HG02840 (cell line): ENCODE measurements around the gene KLK7.
"Not testable (repeated sequence)": the region's sequence is repeated elsewhere in the genome, so short reads cannot be mapped to it uniquely, and the experiment has no call there.

Experiments used
- ATAC-seq: cut with Tn5 transposase; IDR thresholded peaks from one replicate; pipeline ENCODE4 v1.9.1; 2021; ENCODE audit warnings: mild to moderate bottlenecking, moderate library complexity, moderate number of reproducible peaks; ENCODE audit not compliant: unreplicated experiment, low FRiP score

KLK7 gene

DNA sequence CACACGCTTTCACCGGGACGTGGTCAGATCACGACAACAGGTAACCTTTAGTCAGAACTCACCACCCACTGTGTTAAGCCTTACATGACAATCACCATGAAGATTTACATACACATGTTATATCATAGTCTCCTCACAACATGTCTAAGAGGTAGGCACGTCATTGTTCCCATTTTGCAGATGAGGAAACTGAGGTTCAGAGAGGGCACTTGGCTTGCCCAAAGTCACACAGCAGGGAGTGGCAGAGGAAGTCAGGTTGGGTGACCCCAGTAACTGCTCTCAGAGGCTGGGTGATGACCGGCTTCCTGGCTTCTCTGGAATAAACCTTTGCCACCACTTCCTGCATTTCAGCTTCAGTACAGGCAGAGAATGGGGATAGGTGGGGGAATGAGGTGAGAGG, 30.5 kb upstream of the KLK7 start:
- no peak for ATAC-seq

DNA sequence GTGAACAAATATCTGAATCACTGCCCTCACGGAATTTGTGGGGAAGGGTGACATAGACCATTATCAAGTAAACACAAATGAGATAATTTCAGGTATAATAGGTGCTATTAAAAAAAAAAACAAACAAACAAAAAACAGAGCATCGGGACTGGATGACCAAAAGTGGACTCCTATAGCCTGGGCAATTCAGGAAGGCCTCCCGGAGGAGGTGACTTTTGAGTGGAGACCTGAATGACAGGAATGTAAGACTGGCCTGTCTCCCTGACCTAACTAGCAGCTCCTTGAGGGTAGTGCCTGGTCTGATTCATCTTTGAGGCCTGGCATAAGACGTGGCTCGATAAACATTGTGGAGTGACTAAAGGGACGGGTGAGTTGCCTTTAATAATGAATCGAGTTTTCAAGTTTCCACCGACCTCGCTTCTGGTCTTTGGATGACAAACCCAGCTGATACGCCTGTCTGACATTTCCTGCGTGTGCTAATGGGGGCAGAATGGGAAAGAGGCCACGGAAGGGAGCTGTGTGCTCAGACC, 29.0 kb upstream of the KLK7 start:
- no peak for ATAC-seq

DNA sequence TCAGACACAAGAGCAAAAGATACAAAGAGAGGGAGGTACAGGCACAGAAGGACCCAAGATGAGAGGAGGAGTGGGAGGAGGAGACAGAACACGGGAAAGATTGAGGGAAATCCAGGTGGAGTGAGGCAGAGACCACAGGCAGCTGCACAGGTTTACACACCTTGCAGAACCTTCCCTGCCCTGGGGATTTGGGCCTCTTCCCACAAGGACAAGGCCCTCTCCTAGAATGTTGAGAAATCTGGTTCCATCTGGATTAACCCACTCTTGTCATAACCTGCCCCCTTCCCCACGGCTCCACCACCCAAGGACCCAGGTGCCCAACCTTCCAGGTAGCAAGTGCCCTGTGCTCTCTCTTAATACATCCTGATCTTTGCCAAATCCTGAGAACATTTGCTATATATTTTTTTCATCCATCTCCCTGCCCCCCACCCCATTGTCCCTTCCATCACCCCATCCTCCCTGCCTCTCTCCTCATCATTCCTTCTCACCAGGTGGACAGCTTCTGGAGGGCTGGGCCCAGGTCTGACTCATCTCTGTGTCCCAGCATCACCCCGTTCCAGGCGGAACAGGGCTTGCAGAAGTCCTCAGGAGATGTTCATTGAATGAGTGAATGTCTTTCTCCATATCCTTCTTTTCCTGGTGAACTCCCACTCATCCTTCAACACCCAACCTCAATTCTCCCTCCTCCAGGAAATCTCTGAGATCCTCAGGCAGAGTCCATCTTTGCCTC, 26.5 kb upstream of the KLK7 start:
- ATAC-seq: no peak

DNA sequence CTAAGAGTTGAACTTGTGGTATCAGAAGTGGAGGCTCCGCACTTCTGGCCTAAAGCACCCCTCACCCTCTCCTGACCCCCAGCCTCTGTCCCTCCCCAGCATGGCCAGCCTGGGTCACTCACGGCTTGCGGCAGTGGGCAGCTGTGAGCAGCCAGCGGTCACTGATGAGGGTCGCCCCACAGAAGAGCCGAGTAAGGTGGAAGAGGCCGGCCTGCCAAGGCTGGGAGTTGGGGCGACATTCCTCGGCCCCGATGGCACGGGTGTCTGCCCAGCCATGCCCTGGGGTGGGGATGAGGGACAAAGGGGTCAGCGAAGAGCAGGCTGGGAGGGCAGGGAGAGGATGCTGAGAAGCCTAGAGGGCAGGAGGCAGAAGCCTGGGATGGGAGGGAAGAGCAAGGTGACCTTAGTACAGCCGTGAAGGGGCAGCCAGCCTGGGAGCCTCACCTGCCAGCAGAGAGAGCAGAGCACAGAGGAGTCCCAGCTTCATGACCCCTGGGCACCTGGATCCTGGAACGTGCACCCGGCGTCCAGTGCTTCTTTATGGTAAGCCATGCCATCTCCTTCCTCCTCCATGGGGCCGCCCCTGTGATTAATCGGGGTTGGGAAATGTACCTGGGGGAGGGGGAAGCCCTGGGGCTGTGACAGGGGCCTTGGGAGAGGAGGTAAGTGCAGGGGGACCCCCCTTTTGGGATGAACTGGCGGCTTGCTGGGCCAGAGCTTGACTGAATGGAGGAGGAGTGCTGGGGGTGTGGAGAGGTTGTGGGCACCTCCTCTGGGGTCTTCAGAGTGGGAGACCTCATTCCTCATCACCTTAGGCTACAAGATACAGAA, 25.6 kb upstream of the KLK7 start:
- ATAC-seq: no peak

DNA sequence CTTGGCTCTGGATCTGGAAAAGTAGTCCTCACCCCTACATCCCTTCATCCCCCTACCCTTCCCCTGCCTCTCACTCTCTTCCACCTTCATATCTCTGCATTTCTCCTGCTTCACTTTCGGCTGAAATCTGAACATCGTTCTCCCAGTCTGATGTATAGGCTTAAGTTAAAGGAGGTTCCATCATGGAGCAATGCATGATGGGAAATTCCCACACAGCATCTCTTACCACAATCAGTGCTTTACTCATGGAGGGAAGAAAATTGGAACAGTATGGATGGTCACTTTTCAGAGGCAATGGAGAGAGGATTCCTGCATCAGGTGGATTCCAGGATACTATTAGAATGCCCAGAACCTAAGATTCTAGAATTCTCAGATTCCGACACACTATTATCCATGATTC, 23.8 kb upstream of the KLK7 start:
- no peak for ATAC-seq

DNA sequence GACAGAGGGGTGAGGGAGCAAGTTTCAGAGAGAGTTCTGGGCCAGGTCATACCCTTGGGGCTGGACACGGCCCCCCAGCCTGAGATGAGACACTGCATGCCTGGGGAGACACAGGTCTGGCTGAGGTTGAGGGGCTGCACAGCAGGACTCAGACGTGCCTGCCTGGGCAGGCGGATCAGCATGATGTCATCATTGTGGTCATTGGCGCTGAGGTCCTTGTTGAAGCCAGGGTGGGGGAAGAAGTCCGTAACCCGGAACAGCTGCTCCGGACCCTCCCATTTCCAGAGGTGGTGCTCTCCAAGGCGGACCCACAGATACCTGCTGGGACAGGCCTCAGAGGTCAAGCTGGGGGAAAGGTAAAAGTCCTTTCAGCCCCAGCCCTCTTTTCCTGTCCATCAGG, 22.7 kb upstream of the KLK7 start:
- ATAC-seq: no peak

DNA sequence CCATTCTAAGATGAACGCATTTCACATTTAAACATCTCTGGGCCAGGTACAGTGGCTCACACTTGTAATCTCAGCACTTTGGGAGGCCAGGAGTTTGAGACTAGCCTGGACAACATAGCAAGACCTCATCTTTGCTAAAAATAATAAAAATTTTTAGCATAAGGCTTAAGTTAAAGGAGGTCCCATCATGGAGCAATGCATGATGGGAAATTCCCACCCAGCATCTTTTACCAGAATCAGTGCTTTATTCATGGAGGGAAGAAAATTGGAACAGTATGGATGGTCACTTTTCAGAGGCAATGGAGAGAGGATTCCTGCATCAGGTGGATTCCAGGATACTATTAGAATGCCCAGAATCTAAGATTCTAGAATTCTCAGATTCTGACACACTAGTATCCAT, 21.5 kb upstream of the KLK7 start:
- no peak for ATAC-seq

DNA sequence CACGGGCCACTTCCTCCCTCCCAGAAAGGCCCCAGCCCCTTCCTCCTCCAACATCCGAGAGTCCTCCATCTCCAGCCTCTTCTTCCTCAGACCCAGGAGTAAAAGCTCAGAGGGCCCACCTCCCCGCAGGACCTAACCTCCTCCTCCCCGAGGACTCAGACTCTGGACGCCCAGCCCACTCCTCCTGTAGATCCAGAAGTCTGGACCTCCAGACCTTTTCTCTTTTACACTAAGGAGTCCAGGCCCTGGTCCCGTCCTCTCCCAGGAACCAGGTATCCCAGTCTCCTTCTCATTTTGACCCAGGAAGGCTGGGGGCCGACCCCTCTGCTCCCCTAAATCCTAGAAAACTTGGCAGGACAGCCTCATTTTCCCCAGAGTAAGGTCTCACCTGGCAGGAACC, 19.6 kb upstream of the KLK7 start:
- no peak for ATAC-seq

DNA sequence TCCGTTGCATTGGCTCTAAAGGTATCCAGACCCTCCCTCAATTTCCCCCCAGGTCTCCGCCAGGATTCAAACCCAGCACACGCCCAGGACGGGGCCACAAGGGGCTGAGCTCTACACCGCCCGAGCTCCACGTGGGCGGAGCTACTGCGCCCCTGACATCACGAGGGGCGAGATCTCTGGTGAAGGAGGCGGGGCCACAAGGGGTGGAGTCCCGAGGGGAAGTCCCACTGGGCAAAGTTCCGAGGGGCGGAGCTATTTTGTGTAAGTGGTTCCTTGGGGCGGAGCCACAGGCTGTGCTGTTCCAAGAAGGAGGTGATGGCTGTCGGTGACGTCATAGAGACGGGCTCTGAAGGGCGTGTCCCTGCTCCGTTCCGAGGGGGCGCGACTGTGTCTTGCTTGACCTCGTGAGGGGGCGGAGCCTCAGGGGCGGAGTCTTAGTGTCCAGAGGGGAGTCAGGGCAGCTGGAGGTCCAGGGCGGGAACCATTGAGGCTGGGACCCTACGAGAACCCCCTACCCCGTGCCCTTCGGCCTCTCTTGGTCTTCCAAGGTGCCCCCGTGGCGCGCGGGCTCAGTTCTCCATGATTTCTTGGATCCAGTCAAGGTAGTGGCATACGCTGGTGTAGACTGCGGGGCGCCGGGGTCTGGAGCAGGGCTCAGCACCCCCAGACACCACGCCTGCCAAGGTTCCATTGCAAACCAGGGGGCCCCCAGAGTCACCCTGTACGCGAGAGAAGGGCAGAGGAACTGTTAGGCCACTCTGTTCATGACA, 19.0 kb upstream of the KLK7 start:
- ATAC-seq: no peak

DNA sequence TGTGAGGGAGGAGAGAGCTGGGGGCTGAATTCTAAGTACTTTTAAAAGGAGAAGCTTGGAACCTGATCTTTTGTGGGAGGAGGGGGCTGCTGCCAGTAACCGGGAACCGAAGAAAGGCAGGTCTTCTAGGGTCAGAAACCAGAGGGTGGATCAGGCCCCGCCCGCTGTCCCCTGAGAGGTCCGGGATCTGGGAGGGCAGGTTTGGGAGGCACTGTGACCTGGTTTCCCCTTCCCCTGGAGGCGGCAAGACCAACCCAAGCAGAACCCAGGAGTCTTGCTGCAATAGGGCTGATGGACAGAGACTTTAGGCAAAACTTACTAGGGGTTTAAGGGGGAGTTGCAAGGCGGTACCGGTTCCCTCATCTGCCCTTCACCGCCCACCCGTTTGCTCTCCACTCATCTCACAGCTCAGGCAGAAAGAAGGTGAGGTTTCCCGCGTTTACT, 18.4 kb upstream of the KLK7 start:
- no peak for ATAC-seq

DNA sequence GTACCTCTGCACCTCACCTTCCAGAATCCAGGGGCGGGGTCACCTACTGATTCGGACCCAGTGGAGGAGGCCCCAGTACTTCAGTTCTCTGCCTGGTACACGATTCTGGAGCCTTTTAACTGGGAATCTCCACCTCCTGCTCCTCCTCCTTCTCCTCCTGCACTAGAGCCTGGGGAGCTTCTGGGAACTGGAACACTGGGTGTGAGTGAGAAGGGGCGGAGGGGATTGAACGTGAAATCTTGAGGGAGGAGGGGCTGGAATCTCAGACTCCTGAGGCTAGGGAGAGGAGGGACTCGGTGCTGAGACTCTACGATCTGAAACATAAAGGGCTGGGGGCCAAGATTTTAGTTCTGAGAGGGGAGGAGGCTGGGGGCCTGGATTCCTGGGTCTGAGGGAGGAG, 17.8 kb upstream of the KLK7 start, which contains the start of gene KLK8:
Gene KLK8, minus strand, starts transcription at position 90 of the 400 bp plus-strand sequence. CDS start 437 bp downstream, outside the sequence.
- ATAC-seq: no peak

DNA sequence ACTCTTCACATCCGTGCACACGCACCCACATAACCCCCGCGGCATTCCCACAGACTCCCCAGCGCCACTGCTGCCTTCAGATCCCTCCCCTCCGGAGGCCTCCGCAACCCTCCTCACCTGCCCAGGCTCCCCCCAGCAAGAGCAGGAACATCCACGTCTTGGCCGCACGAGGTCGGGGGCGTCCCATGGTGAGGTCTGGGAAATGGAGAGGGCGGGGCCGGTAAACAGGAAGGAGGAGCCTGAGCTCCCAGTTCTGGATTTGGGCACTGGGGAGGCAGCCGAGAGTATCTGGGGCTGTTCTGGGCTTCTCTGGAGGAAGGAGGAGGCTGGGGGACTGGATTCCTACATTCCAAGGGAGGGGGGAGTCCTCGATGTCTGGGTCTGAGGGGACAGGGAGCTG, 17.3 kb upstream of the KLK7 start:
- ATAC-seq: no peak

DNA sequence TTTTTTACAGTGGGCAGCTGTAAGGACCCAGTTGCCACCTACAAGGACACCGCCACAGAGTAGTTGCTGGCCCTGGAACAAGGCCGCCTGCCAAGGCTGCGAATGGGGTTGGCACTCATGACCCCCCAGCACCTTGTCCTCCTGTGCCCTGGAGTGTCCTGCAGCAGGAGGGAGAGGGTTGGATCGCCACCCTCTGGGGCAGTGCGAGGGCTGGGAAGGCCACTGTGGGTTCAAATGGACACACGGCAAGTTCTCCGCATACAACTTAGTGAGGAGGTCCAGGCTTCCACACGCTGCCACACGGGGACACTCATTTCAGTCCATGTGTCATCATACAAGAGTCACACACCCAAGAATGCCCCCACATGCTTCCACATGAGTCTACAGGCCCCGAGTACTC, 16.7 kb upstream of the KLK7 start:
- ATAC-seq: no peak

DNA sequence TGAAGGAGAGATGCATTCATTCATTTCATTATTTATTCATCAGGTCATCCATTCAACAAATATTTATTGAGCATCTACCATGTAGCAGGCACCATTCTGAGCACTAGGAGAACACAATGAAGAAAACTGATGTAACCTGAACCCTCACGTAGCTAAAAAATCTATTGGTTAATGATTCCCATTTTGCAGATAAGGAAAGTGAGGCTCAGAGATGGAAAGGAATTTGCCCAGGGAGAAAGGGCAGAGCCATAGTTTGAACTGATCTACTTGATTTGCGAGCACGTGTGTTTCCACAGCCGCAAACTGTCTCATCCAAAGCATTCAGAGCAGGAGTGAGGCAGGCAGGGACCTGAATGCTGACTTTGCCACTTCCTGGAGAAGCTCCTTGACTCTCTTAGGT, 15.0 kb upstream of the KLK7 start:
- no peak for ATAC-seq

DNA sequence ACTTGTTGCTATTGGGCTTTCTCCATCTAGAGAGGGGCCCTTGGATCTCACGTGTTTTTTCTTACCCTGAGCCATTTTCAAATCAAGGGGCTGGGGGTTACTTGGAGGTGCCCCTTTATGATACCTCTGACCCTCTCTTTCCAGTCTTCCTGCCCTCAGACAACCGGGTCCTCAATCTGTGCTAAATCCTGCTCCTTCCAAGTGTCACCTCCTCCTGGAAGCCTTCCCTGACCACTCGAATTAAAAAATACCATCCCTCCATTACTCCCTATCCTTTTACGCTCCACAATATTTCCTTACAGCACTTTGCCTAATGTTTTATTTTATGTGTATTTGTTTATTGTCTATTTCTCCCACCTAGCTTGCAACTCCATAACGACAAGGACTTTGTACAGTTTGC, 14.3 kb upstream of the KLK7 start:
- no peak for ATAC-seq

DNA sequence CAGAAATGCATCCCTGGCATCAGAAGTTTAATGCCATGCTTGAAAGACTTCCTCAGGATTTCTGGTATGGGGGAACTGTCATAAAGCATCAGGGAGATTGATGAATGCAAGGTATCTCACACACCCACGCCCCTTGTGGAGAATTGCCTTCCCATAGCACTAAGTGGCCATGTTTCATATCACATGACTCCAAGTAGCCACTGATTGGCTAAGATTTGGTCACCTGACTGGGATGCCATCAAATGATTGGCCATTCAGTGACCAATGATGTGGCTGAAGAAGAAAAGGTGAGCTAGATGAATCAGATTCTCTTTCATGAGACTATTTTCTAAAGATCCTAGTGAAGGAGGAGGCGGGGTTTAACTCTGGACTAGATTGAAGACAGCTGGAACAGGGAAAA, 10.4 kb upstream of the KLK7 start:
- no peak for ATAC-seq

DNA sequence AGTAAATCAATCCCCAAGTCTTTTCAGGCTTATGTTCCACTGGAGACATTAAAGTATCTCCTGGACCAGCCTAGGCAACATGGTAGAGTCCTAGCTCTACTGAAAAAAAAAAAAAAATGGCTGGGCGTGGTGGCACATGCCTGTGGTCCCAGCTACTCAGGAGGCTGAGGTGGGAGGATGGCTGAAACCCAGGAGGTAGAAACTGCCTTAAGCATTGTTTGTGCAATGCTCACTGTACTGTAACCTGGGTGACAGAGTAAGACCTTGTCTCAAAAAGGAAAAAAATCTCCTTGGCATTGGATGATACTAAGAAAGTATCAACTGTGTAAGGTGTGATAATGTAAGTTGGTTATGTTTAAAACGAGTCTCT, 8.9 kb upstream of the KLK7 start:
- ATAC-seq: no peak

DNA sequence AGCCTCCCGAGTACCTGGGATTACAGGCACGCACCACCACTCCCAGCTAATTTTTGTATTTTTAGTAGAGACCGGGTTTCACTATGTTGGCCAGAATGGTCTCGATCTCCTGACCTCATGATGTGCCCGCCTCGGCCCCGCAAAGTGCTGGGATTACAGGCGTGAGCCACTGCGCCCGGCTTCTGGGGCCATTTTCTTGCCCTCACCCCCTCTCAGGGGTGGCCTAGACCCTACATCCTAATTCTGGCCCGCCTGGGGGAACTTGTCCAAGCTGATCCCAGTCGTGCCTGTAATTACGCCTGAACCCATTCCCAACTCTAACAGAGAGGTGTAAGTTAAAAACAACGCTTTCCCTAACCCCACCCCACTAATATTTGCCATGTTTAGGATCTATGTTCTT, 699 bp upstream of the KLK7 start:
- ATAC-seq: not testable (repeated sequence)

DNA sequence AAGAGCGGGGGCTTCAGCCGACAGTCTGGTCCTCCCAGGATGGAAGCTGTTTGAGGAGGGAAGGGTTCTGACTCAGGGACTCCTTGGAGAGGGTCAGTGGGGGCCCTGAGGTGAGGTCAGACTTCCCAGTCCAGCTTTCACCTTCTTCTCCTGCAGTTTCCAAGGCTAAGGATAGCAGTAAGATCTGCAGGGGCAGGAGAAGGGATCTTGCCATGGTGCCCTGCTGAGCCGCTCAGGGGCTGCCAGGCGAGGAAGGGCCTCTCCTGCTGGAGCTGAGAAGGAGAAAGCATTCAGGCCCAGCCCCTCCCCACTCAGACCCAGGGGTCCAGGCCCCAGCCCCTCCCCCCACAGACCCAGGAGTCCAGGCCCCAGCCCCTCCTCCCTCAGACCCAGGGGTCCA, 1.5 kb downstream of the KLK7 start:
- ATAC-seq: no peak

DNA sequence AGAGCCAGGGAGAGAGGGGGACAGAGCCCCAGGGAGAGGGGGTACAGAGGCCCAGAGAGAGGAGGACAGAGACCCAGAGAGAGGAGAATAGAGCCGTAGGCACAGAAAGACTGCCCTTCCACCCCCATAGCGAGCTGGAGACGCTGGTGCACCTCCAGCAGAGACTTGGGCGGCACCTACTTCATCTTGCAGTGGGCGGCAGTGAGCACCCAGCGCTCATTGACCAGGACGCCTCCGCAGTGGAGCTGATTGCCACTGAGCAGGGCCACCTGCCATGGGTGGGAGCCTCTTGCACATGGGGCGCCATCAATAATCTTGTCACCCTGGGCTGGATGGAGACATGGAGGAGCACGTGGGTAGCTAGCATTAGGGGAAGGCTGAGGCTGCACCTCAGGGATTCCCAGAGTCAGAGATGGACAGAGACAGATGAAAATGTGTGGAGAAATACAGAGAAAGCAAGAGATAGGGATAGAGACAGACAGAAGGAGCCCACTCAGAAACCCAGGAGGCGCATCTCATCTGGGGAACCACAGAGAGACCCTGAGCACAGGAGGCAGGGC, 2.0 kb downstream of the KLK7 start:
- ATAC-seq: no peak

DNA sequence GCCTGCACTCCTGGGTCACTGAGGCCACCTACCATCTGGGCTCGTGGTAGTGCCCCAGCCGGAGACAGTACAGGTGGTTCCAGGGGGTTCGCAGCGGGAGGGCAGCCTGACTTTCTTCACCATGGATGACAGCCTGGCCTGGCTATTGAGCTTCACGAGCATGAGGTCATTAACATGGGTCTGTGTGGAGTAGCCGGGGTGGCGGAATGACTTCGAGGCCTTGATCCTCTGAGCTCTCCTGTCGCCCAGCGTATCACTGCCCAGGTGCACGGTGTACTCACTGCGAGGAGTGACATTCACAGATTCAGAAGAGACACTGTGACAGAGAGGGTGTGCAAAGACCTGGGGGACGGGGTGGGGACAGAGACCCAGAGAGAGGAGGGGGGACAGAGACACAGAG, 3.5 kb downstream of the KLK7 start:
- no peak for ATAC-seq
